LHCN-M2 (cell line): Measurements from ENCODE around the gene TAS1R3. TPM values are rescaled to one million over a fixed set of nuclear protein-coding genes. Genes with fewer than 3 reads are reported as not detected.
A peak's percentile ranks its signal among the peaks of the same experiment; 100 is the strongest.

Experiments used
- DNase-seq: peaks from one replicate; pipeline ENCODE4 v3.0.0-alpha.2; 2012; ENCODE audit warnings: low read depth
- total RNA-seq: library from RNA; depleted of rRNA; stranded (reverse); fragments of >200 nt; gene quantifications from 2 replicates; pipeline ENCODE4 v1.2.3, GENCODE V29; 2014

TAS1R3 gene
- total RNA-seq, 1 experiment from 2014 or later, result 0.06 TPM

GRCh38 chr1:1338278-1338677, 7.2 kb downstream of the TAS1R3 start:
- no peak for DNase-seq

GRCh38 chr1:1340185-1340584, 9.1 kb downstream of the TAS1R3 start:
- DNase-seq, result no peak

GRCh38 chr1:1340791-1341548, 9.9 kb downstream of the TAS1R3 start:
- DNase-seq, result no peak

GRCh38 chr1:1341549-1342021, 10.5 kb downstream of the TAS1R3 start:
- no peak for DNase-seq

GRCh38 chr1:1342061-1342562, 11.0 kb downstream of the TAS1R3 start:
- no peak for DNase-seq

- DNase-seq, result no peak
Measured at GRCh38 chr1:1342584-1343115, 11.6 kb downstream of the TAS1R3 start.

- DNase-seq, result no peak
Measured at GRCh38 chr1:1343811-1344421, 12.8 kb downstream of the TAS1R3 start.

- peak; percentile 80 for DNase-seq
Measured at GRCh38 chr1:1344655-1345361, 13.7 kb downstream of the TAS1R3 start.

GRCh38 chr1:1345384-1345783, 14.3 kb downstream of the TAS1R3 start:
- no peak for DNase-seq

GRCh38 chr1:1345860-1346500, 14.9 kb downstream of the TAS1R3 start:
- DNase-seq, result no peak

- no peak for DNase-seq
Measured at GRCh38 chr1:1346501-1346890, 15.4 kb downstream of the TAS1R3 start.

GRCh38 chr1:1347026-1347595, 16.0 kb downstream of the TAS1R3 start:
- DNase-seq, result no peak

GRCh38 chr1:1347663-1348419, 16.8 kb downstream of the TAS1R3 start:
- DNase-seq, result no peak

GRCh38 chr1:1348420-1349255, 17.6 kb downstream of the TAS1R3 start:
- no peak for DNase-seq

GRCh38 chr1:1349256-1350012, 18.4 kb downstream of the TAS1R3 start, which contains the start of gene DVL1:
TSS of gene DVL1 (minus strand) at chr1:1349418. CDS start at chr1:1349065, 353 bp downstream.
- peak; percentile 68 for DNase-seq

- peak; percentile 32 for DNase-seq
Measured at GRCh38 chr1:1351511-1352427, 20.7 kb downstream of the TAS1R3 start.

GRCh38 chr1:1352786-1353388, 21.8 kb downstream of the TAS1R3 start:
- no peak for DNase-seq
